ENCODE data around the gene P3H1. TPM values are rescaled to one million over a fixed set of nuclear protein-coding genes. Genes with fewer than 3 reads are reported as not detected.
"Not testable (repeated sequence)": the region's sequence is repeated elsewhere in the genome, so short reads cannot be mapped to it uniquely, and the experiment has no call there.

Gene P3H1
- total RNA-seq, 1 donor from 2014 or later, result 8.6 TPM

- Histone ChIP-seq H3K27me3 (ENCODE audit: low read depth) (no peaks in the 10 kb centered on the region), H3K4me1 (no peaks in the 10 kb centered on the region), H3K4me3 (no peak overlapping the region), H3K9me3 (replicated peaks) (no peaks in the 10 kb centered on the region), H3K36me3 (no peaks in the 10 kb centered on the region), H3K27ac (replicated peaks) (no peak overlapping the region)
- DNase-seq, result no peak
- intact Hi-C loops (cut with micrococcal nuclease), result no loop called here
- TF ChIP-seq CTCF (IDR thresholded peaks at IDR 0.05; ENCODE audit: borderline replicate concordance), result no peak
Measured at GRCh38 chr1:42733415-42734200, 33.2 kb downstream of the P3H1 start.

- Histone ChIP-seq H3K4me3 (no peak overlapping the region), H3K36me3 (no peaks in the 10 kb centered on the region), H3K27me3 (ENCODE audit: low read depth) (no peaks in the 10 kb centered on the region), H3K27ac (replicated peaks) (no peak overlapping the region), H3K9me3 (replicated peaks) (no peaks in the 10 kb centered on the region), H3K4me1 (no peaks in the 10 kb centered on the region)
- intact Hi-C loops (cut with micrococcal nuclease), result no loop called here
- no peak for DNase-seq
- no peak for TF ChIP-seq CTCF (IDR thresholded peaks at IDR 0.05; ENCODE audit: borderline replicate concordance)
Measured at GRCh38 chr1:42732126-42732680, 34.6 kb downstream of the P3H1 start.

- no peaks in the 10 kb centered on the region for H3K4me1 ChIP-seq
- H3K36me3 ChIP-seq, result no peaks in the 10 kb centered on the region
- no peak overlapping the region for H3K27ac ChIP-seq (replicated peaks)
- no peak overlapping the region for H3K4me3 ChIP-seq
- TF ChIP-seq CTCF (IDR thresholded peaks at IDR 0.05; ENCODE audit: borderline replicate concordance), result no peak
- no peaks in the 10 kb centered on the region for H3K27me3 ChIP-seq (ENCODE audit: low read depth)
- no peaks in the 10 kb centered on the region for H3K9me3 ChIP-seq (replicated peaks)
- DNase-seq, result no peak
- intact Hi-C loops (cut with micrococcal nuclease), result no loop called here
Measured at GRCh38 chr1:42731585-42731984, 35.2 kb downstream of the P3H1 start.

GRCh38 chr1:42730988-42731387 lies 35.8 kb downstream of the P3H1 start:
- H3K27me3 ChIP-seq (ENCODE audit: low read depth), result no peaks in the 10 kb centered on the region
- TF ChIP-seq CTCF (IDR thresholded peaks at IDR 0.05; ENCODE audit: borderline replicate concordance), result no peak
- H3K4me3 ChIP-seq, result no peak overlapping the region
- no peak for DNase-seq
- intact Hi-C loops (cut with micrococcal nuclease), result no loop called here
- no peak overlapping the region for H3K27ac ChIP-seq (replicated peaks)
- H3K9me3 ChIP-seq (replicated peaks), result no peaks in the 10 kb centered on the region
- H3K36me3 ChIP-seq, result no peaks in the 10 kb centered on the region
- H3K4me1 ChIP-seq, result no peaks in the 10 kb centered on the region

- no peak for DNase-seq
- no peak for TF ChIP-seq CTCF (IDR thresholded peaks at IDR 0.05; ENCODE audit: borderline replicate concordance)
- intact Hi-C loops (cut with micrococcal nuclease), result no loop called here
- Histone ChIP-seq H3K4me3 (no peak overlapping the region), H3K27me3 (ENCODE audit: low read depth) (no peaks in the 10 kb centered on the region), H3K36me3 (no peaks in the 10 kb centered on the region), H3K27ac (replicated peaks) (no peak overlapping the region), H3K9me3 (replicated peaks) (no peaks in the 10 kb centered on the region), H3K4me1 (no peaks in the 10 kb centered on the region)
Measured at GRCh38 chr1:42730002-42730401, 36.8 kb downstream of the P3H1 start.

- H3K36me3 ChIP-seq; DNase-seq; intact Hi-C loops (cut with micrococcal nuclease); H3K4me3 ChIP-seq; H3K4me1 ChIP-seq; H3K27ac ChIP-seq (replicated peaks); H3K27me3 ChIP-seq (ENCODE audit: low read depth); H3K9me3 ChIP-seq (replicated peaks): not testable (repeated sequence)
Measured at GRCh38 chr1:42725820-42726219, 41.0 kb downstream of the P3H1 start.

Data from left ventricle myocardium inferior (tissue), 1 donor.